SIG-M5 treated with dmso at 0.1 percent for 504 hours (cell line): ENCODE data around the gene CES2.
A peak's percentile ranks its signal among the peaks of the same experiment; 100 is the strongest.
"Not testable (repeated sequence)": the region's sequence is repeated elsewhere in the genome, so short reads cannot be mapped to it uniquely, and the experiment has no call there.

Experiments
- DNase-seq: peaks from one replicate; lab custom pipeline; 2025; ENCODE audit not compliant: unreplicated experiment; lab: John Stamatoyannopoulos, UW

Gene CES2, protein sequence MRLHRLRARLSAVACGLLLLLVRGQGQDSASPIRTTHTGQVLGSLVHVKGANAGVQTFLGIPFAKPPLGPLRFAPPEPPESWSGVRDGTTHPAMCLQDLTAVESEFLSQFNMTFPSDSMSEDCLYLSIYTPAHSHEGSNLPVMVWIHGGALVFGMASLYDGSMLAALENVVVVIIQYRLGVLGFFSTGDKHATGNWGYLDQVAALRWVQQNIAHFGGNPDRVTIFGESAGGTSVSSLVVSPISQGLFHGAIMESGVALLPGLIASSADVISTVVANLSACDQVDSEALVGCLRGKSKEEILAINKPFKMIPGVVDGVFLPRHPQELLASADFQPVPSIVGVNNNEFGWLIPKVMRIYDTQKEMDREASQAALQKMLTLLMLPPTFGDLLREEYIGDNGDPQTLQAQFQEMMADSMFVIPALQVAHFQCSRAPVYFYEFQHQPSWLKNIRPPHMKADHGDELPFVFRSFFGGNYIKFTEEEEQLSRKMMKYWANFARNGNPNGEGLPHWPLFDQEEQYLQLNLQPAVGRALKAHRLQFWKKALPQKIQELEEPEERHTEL

DNA sequence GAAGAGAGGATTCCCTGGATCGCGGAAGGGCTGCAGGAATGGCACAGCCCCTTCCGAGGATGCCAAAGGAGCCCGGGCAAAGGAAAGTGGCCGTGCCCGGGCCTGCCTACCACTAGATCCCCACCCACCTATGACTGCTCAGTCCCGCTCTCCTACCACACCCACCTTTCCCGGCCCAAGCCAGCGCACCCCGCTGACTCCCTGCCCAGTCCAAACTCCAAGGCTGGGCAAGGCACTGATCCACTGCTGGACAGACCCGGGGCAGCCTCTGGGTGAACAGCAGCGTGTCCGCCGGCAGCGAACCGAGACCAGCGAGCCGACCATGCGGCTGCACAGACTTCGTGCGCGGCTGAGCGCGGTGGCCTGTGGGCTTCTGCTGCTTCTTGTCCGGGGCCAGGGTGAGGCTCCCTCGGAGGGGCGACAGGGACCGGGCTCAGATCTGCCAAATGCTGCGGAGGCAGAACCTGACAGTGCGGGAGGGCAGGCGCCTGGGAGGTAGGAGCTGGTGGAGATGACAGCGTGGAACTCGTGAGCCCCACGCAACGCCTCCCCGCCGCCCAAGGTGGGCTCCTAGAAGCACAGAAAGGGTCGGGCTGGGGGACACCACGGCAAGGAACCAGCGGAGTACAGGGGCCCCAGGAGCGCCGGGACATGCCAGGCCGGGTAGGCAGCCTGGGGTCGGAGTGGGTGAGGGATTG, at the start of gene CES2:
CES2 (plus strand) TSS at position 203 of the 698 bp plus-strand sequence; CDS start at position 323, 120 bp downstream.
- no peak for DNase-seq

DNA sequence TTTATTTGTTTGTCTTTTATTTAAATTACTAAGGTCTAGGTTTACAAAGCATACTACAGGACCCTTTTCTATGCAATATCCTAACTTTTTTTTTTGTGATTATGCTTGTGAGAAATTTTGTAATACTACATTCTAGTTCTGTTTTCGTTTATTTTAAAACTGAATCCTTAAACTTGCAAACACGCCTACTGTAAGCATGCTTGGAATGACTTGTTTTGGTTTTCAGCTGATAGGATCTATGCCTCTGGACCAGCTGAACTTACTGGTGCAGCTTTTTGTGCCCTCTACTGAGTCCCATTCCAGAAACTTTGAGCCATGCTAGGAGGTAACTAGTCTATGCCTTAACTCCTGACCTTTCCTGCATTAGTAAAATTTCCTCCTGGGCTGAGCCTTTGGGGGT, 49.0 kb upstream of the CES2 start:
- DNase-seq, result no peak

DNA sequence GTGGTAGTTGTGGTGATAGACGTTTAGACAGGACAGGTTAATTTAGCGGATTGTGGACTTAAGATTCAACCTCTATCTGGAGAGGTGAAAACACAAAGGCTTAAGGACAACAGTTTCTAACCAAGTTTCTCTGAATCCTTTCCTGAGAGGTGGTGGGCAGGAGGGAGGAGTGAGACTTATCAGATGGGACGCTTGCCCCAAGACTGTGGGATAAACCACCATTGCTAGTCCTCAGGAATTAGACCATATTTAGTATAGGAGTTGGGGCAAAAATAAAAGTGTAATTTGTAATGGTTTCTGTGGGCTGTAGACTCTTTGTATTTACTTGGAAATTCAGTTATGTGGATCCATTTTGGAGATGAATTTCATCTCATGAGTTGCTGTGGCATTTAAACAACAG, 48.4 kb upstream of the CES2 start:
- no peak for DNase-seq

DNA sequence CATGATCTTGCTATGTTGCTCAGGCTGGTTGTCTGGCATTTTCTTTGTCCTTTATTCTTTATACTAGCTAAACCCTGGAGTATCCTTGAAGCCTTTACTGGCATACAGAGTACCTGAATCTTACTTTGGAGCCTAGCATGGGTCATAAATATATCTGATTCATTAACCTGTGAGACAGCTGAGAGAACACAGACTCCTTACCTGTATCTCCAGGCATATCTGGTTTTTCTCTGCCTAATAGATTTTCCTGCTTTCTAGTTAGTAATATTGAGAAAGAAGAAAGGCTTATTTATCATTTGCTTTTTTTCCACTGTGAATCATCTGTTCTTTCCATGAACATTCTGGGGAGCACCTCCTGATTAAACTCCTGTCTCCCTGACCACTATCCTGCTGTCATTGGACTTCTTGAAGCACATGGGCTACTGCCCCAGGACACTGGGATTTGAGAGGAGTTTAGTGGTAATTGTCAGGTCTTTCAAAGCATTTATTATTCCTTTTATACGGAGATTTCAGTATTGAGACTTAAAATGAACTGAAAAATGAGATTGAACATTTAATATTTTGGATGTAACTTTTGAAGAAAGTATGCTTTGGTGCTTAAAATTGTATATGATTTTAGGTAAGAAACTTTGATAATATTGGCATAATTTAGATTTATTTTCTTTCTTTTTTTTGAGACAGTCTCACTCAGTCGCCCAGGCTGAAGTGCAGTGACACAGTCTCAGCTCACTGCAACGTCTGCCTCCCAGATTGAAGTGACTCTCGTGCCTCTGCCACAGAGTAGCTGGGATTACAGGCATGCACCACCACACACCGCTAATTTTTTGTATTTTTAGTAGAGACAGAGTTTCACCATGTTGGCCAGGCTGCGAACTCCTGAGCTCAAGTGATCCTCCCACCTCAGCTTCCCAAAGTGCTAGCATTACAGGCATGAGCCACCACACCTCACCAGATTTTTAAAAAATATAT, 46.4 kb upstream of the CES2 start:
- DNase-seq, result no peak

DNA sequence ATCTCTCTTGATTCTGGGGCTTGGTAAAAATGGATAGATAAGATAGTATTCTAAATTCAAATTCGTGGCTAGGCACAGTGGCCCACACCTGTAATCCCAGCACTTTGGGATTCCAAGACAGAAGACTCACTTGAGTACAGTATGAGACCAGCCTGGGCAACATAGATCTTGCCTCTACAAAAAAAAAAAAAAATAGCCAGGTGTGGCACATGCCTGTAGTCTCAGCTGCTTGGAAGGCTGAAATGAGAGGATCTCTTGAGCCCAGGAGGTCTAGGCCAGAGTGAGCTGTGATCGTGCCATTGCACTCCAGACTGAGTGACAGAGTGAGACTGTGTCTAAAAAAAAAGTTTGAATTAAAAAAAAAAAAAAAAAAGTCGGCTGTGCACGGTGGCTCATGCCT, 45.7 kb upstream of the CES2 start:
- no peak for DNase-seq

DNA sequence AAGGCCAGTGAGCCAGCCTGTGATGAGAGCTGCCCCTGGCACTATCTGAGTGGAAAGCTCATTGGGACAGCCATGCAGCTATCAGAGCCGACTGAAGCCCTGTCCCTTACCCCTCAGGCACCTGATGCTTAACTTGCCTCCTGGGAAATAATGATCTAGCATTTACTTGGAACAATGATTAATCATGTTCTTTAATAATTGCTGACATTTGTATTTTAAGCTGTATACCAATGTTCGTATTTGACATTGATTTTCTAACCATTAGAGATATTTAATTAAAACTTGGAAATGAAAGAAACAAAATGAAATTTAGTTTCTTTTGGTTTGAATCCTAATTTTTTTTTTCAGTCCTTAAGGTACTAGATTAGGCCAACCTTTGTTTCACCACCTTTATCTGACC, 44.5 kb upstream of the CES2 start:
- DNase-seq, result no peak

DNA sequence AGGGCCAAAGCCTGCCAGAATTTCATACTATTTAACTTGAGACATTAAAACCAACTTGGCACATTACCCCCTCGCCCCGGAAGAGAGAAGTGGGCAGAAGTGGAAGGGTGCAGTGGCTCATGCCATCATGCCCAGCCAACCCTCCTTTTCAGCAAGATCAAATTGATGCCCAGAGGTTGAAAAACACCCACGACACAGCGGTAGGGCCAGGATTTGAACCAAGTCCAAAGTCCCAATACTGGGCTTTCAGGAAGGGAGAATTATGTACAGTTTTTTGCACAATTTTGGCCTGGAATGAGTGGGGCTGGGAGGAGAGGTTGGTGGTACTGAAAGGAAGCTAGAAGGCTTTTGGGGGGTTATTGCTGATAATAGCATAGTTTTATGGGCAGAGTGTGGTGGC, 44.0 kb upstream of the CES2 start:
- DNase-seq, result no peak

DNA sequence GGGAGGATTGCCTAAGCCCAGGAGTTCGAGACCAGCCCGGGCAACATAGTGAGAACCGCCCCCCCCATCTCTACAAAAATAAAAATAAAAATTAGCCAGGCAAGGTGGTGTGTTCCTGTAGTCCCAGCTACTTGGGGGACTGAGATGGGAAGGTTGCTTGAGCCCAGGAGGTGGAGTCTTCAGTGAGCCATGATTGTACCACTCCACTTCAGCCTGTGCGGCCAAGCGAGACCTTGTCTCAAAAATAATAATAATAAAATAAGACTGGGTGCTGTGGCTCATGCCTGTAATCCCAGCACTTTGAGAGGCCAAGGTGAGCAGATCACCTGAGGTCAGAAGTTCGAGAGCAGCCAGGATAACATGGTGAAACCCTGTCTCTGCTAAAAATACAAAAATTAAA, 43.5 kb upstream of the CES2 start:
- no peak for DNase-seq

DNA sequence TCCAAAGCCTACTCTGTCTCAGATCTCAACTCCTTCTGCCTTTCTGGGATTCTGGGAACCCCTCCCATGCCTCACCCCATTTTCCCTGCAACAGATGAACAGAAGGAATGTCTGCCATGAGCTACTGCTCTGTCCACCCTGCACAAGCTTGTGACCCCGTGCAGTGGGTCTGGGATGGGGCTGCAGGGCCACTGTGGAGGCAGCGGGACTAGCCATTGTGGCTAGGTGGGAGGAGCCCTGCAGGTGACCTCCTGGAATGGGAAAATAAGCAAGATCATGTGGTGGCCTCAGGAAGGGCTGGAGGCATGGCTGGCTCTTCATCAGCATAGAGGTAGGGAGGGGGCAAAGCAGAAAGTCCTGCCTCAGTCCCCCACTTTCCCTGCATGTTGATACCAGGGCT, 41.3 kb upstream of the CES2 start:
- no peak for DNase-seq

DNA sequence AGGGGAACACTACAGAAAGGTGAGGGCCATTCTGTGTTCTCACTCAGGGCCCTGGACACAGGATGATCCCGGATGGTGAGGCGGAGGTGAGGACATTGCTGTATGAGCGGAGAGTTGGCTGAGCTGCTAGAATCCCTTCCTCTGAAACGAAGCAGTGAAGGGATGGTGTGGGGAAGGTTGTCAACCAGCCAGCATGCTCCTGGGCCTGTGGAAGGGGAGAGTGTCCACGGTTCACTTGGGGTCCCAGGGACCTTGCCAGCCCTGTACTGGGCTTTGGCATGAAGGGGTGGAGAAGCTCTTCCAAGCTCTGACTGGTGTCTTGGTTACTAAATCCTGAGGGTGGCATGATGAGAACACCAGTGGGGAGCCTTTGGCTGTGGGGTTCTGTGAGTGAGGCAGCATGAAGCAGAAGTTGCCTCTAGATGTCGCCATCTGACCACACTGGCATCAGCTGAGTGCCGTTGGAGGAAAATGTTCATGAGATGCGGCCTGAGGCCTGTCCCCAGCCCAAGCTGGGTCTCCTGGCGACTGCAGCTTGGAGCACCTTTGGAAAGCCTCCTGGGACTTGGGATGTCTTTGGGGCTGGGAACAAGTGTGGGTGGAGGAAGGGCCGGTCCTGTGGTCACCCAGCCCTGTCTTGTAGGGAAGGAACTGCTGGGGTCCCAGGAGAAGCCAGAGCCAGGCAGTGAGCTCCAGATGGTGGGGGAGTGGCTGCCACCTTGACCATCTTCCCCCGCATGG, 40.2 kb upstream of the CES2 start:
- DNase-seq, result peak; percentile 57

DNA sequence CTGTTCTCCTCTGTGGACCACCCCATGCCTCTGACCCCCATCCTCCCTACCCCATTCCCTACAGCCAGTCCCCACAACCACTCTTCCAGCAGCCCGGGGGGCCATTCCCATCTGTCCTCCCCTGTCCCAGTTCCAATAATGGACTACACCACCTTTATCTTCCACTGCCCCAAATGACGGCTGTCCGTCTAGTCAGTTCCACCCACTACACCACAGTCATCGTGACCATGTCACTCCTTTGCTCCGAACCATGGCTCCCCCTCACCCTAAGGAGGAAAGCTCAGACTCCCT, 39.7 kb upstream of the CES2 start:
- DNase-seq, result no peak

DNA sequence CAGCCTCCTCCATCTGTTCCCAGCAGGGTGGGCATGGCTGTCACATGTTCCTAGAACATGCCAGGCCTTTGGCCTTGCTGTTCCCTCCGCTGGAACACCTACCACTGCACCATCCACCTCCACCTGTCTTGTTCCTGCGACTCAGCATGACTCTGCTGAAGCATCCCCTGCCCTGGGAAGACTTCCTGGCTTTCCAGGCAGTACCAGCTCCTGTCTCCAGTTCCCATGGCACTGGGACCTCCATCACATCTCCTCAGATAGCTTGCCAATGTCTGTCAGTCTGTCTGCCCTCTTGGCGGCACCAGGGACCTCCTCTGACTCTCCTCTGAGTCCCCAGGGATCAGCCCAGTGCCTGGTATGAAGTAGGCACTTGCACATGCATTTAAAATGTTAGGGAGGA, 39.3 kb upstream of the CES2 start:
- DNase-seq, result no peak

DNA sequence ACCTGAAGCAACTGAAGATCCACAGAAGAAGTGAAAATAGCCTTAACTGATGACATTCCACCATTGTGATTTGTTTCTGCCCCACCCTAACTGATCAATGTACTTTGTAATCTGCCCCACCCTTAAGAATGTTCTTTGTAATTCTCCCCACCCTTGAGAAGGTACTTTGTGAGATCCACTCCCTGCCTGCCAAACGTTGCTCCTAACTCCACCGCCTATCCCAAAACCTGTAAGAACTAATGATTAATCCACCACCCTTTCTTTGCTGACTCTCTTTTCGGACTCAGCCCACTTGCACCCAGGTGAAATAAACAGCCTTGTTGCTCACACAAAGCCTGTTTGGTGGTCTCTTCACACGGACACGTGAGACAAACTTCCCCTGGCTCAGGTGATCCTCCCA, 38.6 kb upstream of the CES2 start:
- DNase-seq, result not testable (repeated sequence)

DNA sequence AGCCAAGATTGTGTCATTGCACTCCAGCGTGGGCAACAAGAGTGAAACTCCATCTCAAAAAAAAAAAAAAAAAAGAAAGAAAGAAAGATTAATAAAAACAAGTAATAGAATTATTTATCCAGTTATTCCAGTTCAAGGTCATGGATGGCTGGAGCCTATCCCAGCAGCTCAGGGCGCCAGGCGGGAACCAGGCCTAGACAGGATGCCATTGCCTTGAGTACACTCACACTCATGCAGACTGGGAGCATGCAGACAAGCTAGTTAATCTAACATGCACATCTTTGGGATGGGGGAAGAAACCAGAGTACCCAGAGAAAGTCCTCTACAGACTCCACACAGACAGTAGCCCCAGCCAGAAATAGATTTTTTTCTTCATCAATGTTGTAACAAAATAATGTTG, 37.1 kb upstream of the CES2 start:
- DNase-seq, result no peak

DNA sequence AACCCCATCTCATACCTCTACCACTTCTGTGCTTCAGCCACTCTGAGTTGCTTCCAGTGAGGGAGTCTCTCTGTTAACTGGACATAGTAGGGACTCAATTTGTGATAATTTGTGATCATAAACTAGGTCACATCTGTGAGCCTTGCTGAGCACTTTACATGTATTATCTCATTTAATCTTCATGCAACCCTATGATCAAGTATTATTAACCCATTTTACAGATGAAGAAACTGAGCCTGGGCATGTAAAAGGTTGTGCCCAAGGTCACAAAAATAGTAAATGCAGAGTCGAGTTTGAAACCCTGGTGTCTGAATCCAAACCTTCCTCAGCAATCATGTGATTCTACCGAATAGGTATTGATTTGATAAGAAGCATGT, 36.4 kb upstream of the CES2 start:
- DNase-seq, result no peak

DNA sequence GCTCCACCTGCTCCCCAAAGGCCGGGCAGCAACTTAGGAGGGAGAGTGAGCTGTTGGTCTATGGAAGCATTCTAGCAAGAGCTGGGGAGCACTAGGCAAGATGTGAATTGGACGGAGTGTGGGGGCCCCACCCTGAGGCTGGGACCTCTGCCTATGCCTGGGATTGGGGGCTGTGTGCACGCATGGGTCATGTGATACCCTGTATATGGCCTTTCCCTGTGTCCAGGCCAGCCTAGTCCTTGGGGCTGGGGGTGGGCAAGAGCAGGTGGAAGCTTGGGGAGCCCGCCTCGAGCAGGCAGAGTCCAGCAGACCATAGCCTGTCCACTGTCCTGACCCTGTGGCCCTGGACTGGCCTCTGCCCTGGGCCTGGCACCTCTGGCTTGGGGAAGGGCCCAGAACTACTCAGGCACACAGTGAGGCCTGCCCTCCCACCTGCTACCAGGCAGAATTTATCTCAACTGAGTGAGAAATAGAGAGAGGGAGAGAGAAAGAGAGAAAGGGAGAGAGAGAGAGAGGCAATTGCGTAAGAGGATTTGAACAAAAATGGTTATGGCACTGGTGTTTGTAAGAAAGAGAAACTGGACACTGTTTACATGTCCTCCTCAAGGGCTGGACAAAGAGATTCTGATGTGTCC, 35.9 kb upstream of the CES2 start:
- no peak for DNase-seq

DNA sequence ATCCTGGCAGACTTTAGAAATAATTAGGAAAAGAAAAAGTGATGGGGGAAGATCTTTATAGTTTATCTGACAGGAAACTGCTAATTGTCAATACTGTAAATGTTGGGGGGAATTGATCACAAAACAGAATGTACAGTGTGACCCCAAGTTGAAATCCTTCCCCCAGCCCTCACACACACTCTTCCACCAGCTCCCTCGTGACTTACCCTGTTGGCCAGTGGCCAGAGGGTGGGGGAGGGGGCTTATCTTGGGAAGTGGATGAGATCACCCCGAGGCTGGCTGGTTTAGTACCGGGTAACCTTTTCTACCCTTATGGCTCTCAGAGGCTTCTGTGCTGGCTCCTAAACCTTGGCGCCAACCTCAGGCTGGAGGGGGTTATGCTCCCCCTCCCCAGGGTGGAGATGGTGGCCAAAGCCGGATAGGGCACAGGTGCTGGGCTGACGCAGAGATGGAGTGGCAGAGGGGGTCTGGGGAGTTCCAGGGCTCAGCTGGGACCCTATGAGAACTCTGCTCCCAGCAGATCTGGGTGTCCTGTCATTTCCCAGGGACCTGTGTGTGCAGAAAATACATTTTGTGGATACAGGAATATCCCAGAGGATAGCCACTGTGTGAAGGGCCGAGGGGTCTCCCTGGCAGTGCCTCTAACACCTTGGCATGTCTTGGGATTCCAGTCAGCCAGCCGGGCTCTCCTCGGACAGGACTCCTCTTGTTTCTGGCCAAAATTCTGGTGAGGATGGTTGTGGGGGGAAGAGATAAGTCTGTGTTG, 35.2 kb upstream of the CES2 start:
- no peak for DNase-seq

DNA sequence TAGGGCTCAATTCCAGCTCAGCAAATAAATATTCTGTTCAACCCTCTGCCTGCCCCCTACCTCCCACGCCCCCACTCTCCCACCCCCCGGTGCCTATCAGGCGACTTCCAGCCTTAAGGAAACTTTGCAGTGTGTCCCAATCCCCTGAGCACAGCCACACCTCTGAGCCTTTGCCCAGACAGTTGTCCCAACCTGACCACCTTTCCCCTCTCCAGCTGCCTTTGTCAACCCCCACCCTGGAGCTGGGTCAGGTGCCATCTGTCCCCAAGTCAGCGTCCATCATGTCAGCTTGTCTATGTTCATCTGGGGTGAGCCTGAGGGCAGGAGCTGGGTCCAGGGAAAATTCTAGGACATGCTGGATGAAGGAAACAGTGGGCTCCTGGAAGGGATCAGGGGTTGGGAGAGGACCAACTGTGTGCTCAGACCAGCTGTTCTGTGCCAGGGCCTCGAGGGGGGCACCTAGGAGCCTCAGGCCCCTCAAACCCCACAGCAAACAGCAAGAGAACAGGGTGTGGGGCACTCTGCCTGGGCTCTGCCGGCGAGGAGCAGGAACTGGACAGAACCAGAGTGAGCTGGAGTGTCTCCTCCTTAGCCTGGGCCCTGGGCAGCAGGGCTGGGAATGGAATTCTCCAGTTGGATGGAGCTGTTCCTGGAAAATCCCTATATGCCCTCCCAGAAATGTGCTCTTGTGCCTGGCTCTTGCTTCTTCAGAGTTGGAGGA, 34.4 kb upstream of the CES2 start:
- no peak for DNase-seq

DNA sequence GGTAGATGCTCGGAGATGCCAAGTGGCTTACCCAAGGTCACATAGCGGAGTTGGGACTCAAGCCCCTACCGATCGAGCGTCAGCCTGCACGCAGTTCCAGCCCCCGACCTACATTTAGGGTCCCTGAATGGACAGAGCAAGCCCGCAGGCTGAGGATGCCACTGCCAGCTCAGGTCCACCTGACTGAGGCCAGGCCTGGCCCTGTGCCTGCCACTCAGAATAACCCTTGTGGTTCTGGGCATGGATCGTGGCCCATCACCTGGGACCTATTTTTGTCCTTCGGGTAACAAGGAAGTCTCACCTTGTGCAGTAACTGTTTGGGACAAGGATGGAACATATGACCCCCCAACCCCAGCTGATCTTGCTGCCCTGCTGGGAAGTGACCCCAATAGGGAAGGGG, 33.7 kb upstream of the CES2 start:
- no peak for DNase-seq
